HG03457 (cell line): ENCODE results near the gene ZNF774.
"Not testable (repeated sequence)": the region's sequence is repeated elsewhere in the genome, so short reads cannot be mapped to it uniquely, and the experiment has no call there.

Experiments used
- ATAC-seq: cut with Tn5 transposase; IDR thresholded peaks from one replicate; pipeline ENCODE4 v1.9.1; 2021; ENCODE audit warnings: moderate number of reproducible peaks; ENCODE audit not compliant: unreplicated experiment

The ZNF774 gene

GRCh38 chr15:90344662-90345061 lies 7.4 kb upstream of the ZNF774 start:
- ATAC-seq: no peak

- ATAC-seq: no peak
Observed at GRCh38 chr15:90345857-90346256, 6.2 kb upstream of the ZNF774 start.

GRCh38 chr15:90347431-90348065 lies 4.5 kb upstream of the ZNF774 start:
- ATAC-seq: not testable (repeated sequence)

GRCh38 chr15:90348456-90348855 lies 3.6 kb upstream of the ZNF774 start:
- no peak for ATAC-seq

GRCh38 chr15:90349072-90349471 lies 3.0 kb upstream of the ZNF774 start:
- ATAC-seq: no peak

- ATAC-seq: no peak
Observed at GRCh38 chr15:90349821-90350220, 2.3 kb upstream of the ZNF774 start.

- no peak for ATAC-seq
Observed at GRCh38 chr15:90351479-90352106, 491 bp upstream of the ZNF774 start.

- no peak for ATAC-seq
Observed at GRCh38 chr15:90354986-90355385, 2.9 kb downstream of the ZNF774 start.

GRCh38 chr15:90358124-90359033 lies 6.3 kb downstream of the ZNF774 start:
- no peak for ATAC-seq

GRCh38 chr15:90360746-90361145 lies 8.7 kb downstream of the ZNF774 start:
- no peak for ATAC-seq

GRCh38 chr15:90362936-90363212 lies 10.8 kb downstream of the ZNF774 start:
- ATAC-seq: no peak

- ATAC-seq: no peak
Observed at GRCh38 chr15:90364251-90364650, 12.2 kb downstream of the ZNF774 start.

- ATAC-seq: no peak
Observed at GRCh38 chr15:90365414-90366055, 13.5 kb downstream of the ZNF774 start.

- ATAC-seq: no peak
Observed at GRCh38 chr15:90367576-90367975, 15.5 kb downstream of the ZNF774 start.

- no peak for ATAC-seq
Observed at GRCh38 chr15:90375071-90375470, 23.0 kb downstream of the ZNF774 start.

- no peak for ATAC-seq
Observed at GRCh38 chr15:90376789-90377188, 24.7 kb downstream of the ZNF774 start.

GRCh38 chr15:90379263-90379662 lies 27.2 kb downstream of the ZNF774 start:
- ATAC-seq: no peak

- no peak for ATAC-seq
Observed at GRCh38 chr15:90381515-90381914, 29.4 kb downstream of the ZNF774 start.

- no peak for ATAC-seq
Observed at GRCh38 chr15:90382320-90382719, 30.2 kb downstream of the ZNF774 start.

- no peak for ATAC-seq
Observed at GRCh38 chr15:90386221-90386620, 34.1 kb downstream of the ZNF774 start.
